CD8-positive, alpha-beta memory T cell (primary cell): ENCODE measurements around the gene BMI1. TPM values are rescaled to one million over a fixed set of nuclear protein-coding genes. Genes with fewer than 3 reads are reported as not detected.
A peak's percentile ranks its signal among the peaks of the same experiment; 100 is the strongest.

Experiments used
- CTCF ChIA-PET: fragments of 350-600 bp; sonication (Branson Sonifier 250); formaldehyde crosslinking; loops from one replicate; lab custom pipeline; 2021; ENCODE audit warnings: antibody characterized with exemption; lab: Charles Lee
- POLR2A ChIA-PET: fragments of 350-600 bp; sonication (Branson Sonifier 250); formaldehyde crosslinking; loops from one replicate; lab custom pipeline; 2021; ENCODE audit warnings: antibody characterized with exemption; lab: Charles Lee
- DNase-seq, 5 donors: peaks; one replicate each; pipeline versions ENCODE4 v3.0.0 to v3.0.0-alpha.2; 2020 to 2022; ENCODE audit warnings: mixed read lengths in 1 of 5
- H3K27ac ChIP-seq: one replicate; pipeline ENCODE4 v1.7.0; 2013; ENCODE audit warnings: low read depth, mild to moderate bottlenecking, low read length, moderate library complexity
- H3K27me3 ChIP-seq: 2 replicates; pipeline ENCODE4 v1.7.0; 2013; ENCODE audit warnings: low read length, mild to moderate bottlenecking; ENCODE audit not compliant: insufficient read depth, poor library complexity, severe bottlenecking
- H3K36me3 ChIP-seq: 2 replicates; pipeline ENCODE4 v1.7.0; 2013; ENCODE audit warnings: mild to moderate bottlenecking, low read length, moderate library complexity; ENCODE audit not compliant: insufficient read depth
- H3K4me1 ChIP-seq: 2 replicates; pipeline ENCODE4 v1.7.0; 2013; ENCODE audit warnings: mild to moderate bottlenecking, low read length, moderate library complexity; ENCODE audit not compliant: insufficient read depth
- H3K4me3 ChIP-seq: 2 replicates; pipeline ENCODE4 v1.7.0; 2013; ENCODE audit warnings: mild to moderate bottlenecking, low read length
- H3K9me3 ChIP-seq: 2 replicates; pipeline ENCODE4 v1.7.0; 2013; ENCODE audit warnings: mild to moderate bottlenecking, low read length
- H3K27ac Mint-ChIP-seq, 8 donors: one replicate each; pipeline ENCODE4 v1.8.0; 2020 to 2021; ENCODE audit warnings: mixed read lengths in 8 of 8, mild to moderate bottlenecking in 6 of 8, inconsistent platforms in 3 of 8, moderate library complexity in 3 of 8
- H3K27me3 Mint-ChIP-seq, 2 donors: one replicate each; pipeline ENCODE4 v1.8.0; 2020 to 2021; ENCODE audit warnings: mixed read lengths in 2 of 2, mild to moderate bottlenecking in 1 of 2, moderate library complexity in 1 of 2
- H3K36me3 Mint-ChIP-seq, 3 donors: one replicate each; pipeline ENCODE4 v1.8.0; 2020 to 2021; ENCODE audit warnings: mixed read lengths in 3 of 3, inconsistent platforms in 1 of 3, mild to moderate bottlenecking in 1 of 3
- H3K4me1 Mint-ChIP-seq, 3 donors: one replicate each; pipeline ENCODE4 v1.8.0; 2020 to 2021; ENCODE audit warnings: mixed read lengths in 3 of 3, inconsistent platforms in 1 of 3, mild to moderate bottlenecking in 1 of 3
- H3K4me3 Mint-ChIP-seq, 7 donors: one replicate each; pipeline ENCODE4 v1.8.0; 2020 to 2021; ENCODE audit warnings: mixed read lengths in 7 of 7, mild to moderate bottlenecking in 6 of 7, moderate library complexity in 4 of 7, inconsistent platforms in 2 of 7
- H3K9me3 Mint-ChIP-seq, 5 donors: one replicate each; pipeline ENCODE4 v1.8.0; 2020 to 2022; ENCODE audit warnings: mixed read lengths in 5 of 5, mild to moderate bottlenecking in 3 of 5, moderate library complexity in 2 of 5, inconsistent platforms in 1 of 5
- polyA plus RNA-seq: library from polyadenylated mRNA; unstranded; fragments of 300-500 nt; fragmentation: Illumina TruSeq; gene quantifications from one replicate; pipeline ENCODE4 v1.2.3, GENCODE V29; 2021
- total RNA-seq, 2 experiments: library from RNA; stranded (reverse); gene quantifications; one replicate each; pipeline ENCODE4 v1.2.3, GENCODE V29; 2021

BMI1 gene
- total and polyA plus RNA-seq, 3 experiments from 2014 or later, result 39.3 to 97.3 (median 87.8) TPM

DNA sequence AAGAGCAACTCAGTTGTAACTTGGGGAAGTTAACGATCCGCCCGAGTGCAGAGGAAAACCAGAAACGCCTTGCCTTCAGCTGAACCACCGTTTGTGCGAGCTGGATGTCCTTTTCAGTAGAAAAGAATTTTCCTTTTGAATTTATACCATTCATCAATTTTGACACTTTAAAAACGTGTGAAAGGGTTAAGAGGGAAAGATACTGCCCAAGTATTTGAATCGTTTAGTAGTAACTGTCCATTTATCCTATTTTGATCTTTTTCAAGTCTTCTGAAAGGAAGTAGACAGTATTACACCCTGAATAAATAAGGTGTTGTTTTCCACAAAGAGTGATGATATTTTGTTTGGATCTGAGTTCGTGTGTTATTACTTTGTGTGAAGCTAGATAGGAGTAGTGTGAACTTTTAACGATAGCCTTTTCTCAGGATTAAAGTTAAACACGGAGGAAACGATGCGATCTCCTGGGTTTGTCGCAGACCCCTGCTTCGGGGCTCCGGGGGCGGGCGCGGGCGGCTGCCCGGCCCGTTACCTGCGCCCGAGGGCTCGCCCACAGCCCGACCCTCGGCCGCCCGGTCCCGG, 830 bp upstream of the BMI1 start:
- Histone ChIP-seq H3K27ac (peak overlapping the region; percentile 44), H3K36me3 (no peaks in the 10 kb centered on the region), H3K4me1 (peaks cover 55% of the 10 kb centered on the region), H3K9me3 (no peaks in the 10 kb centered on the region), H3K27me3 (peaks cover 20% of the 10 kb centered on the region), H3K4me3 (peak overlapping the region; percentile 35)
- DNase-seq, result no peak
- peak overlapping the region; percentile 88 to 98 (median 92) for H3K4me3 Mint-ChIP-seq
- ChIA-PET POLR2A (interaction anchor here (1.4 to 1.7 kb wide), 2 partner anchors 15 to 21 kb away, joined by 4 to 9 read pairs; no protein-coding TSS in a partner anchor), CTCF (interaction anchor here (1.0 to 1.5 kb wide), 2 partner anchors 12 to 116 kb away, joined by 3 read pairs; no protein-coding TSS in a partner anchor)
- peaks cover 50 to 73% (median 72%) of the 10 kb centered on the region in 3 donors for H3K4me1 Mint-ChIP-seq
- H3K36me3 Mint-ChIP-seq, result peaks cover 0 to 20% (median 0%) of the 10 kb centered on the region in 3 donors
- peaks cover 9 to 37% of the 10 kb centered on the region in 2 donors for H3K27me3 Mint-ChIP-seq
- H3K27ac Mint-ChIP-seq, result peak overlapping the region; percentile 52 to 98 (median 92)
- peaks cover 0 to 4% (median 0%) of the 10 kb centered on the region in 5 donors for H3K9me3 Mint-ChIP-seq

- peaks cover 58% of the 10 kb centered on the region for H3K4me1 ChIP-seq
- ChIA-PET POLR2A (interaction anchor here (1.0 to 2.5 kb wide), 5 partner anchors 19 to 124 kb away, joined by 3 to 13 read pairs (median 4); no protein-coding TSS in a partner anchor), CTCF (interaction anchor here (0.8 kb wide), 1 partner anchor 10 kb away, joined by 3 read pairs; no protein-coding TSS in a partner anchor)
- H3K27ac ChIP-seq, result peak overlapping the region; percentile 52
- Mint-ChIP-seq H3K36me3 (peaks cover 0 to 19% (median 0%) of the 10 kb centered on the region in 3 donors), H3K4me3 (peak overlapping the region; percentile 81 to 98 (median 85)), H3K9me3 (peaks cover 0 to 4% (median 0%) of the 10 kb centered on the region in 5 donors), H3K4me1 (peaks cover 50 to 72% (median 70%) of the 10 kb centered on the region in 3 donors), H3K27ac (peak overlapping the region in 6 of 8 donors; percentile 60 to 96 (median 79)), H3K27me3 (peaks cover 13 to 42% of the 10 kb centered on the region in 2 donors)
- peaks cover 20% of the 10 kb centered on the region for H3K27me3 ChIP-seq
- no peaks in the 10 kb centered on the region for H3K36me3 ChIP-seq
- H3K4me3 ChIP-seq, result peak overlapping the region; percentile 52
- DNase-seq, result peak; percentile 45 to 79 (median 72)
- no peaks in the 10 kb centered on the region for H3K9me3 ChIP-seq
Measured at GRCh38 chr10:22321156-22321923, 441 bp downstream of the BMI1 start.

DNA sequence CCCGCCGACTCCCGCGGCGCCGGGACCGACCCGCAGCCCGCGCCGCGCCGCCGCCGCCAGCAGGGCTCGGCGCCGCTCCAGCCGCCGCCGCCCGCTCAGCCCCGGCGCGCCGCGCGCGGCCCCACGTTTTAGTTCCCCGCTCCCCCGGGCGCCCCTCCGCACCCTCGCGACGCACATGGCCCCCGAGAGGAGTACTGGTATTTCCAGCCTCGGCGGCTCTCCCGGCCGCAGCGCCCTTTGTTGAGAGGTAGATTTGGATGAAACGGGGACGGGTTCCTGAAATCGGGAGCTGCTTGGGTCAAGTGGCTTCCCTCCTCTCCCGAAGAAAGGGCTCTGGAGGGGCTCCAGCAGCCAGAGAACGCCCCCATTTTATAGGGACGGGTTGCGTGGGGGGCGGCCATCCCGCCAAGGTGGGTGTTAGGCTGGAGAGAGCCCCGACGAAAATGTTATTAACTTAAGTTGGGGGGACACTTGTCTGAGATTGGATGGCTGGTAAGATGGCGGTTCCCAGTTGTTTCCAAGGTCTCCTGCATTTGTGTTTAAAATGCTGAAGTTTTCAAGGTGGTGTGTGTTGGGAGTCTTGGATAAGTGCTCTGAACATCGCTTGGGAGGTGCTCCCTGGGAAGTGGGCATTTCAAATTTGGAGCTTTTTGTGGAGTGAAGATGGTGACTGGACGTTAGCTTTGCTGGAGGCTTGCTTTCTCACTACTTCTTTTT, 1.2 kb downstream of the BMI1 start:
- Histone ChIP-seq H3K4me1 (peaks cover 53% of the 10 kb centered on the region), H3K27me3 (peaks cover 20% of the 10 kb centered on the region), H3K36me3 (no peaks in the 10 kb centered on the region), H3K27ac (peak overlapping the region; percentile 38), H3K9me3 (no peaks in the 10 kb centered on the region), H3K4me3 (peak overlapping the region; percentile 63)
- peaks cover 0 to 20% (median 0%) of the 10 kb centered on the region in 3 donors for H3K36me3 Mint-ChIP-seq
- peak overlapping the region; percentile 67 to 90 (median 86) for H3K27ac Mint-ChIP-seq
- peaks cover 0 to 4% (median 0%) of the 10 kb centered on the region in 5 donors for H3K9me3 Mint-ChIP-seq
- peaks cover 48 to 72% (median 71%) of the 10 kb centered on the region in 3 donors for H3K4me1 Mint-ChIP-seq
- H3K27me3 Mint-ChIP-seq, result peaks cover 13 to 47% of the 10 kb centered on the region in 2 donors
- ChIA-PET CTCF (interaction anchor here (0.8 to 0.9 kb wide), 3 partner anchors 10 to 18 kb away, joined by 3 read pairs; no protein-coding TSS in a partner anchor), POLR2A (interaction anchor here (0.6 to 3.4 kb wide), 10 partner anchors 10 to 319 kb away, joined by 3 to 19 read pairs (median 3); partner anchors contain the start of gene DNAJC1)
- peak in 3 of 5 donors; percentile 12 to 43 (median 21) for DNase-seq
- peak overlapping the region; percentile 74 to 91 (median 84) for H3K4me3 Mint-ChIP-seq

DNA sequence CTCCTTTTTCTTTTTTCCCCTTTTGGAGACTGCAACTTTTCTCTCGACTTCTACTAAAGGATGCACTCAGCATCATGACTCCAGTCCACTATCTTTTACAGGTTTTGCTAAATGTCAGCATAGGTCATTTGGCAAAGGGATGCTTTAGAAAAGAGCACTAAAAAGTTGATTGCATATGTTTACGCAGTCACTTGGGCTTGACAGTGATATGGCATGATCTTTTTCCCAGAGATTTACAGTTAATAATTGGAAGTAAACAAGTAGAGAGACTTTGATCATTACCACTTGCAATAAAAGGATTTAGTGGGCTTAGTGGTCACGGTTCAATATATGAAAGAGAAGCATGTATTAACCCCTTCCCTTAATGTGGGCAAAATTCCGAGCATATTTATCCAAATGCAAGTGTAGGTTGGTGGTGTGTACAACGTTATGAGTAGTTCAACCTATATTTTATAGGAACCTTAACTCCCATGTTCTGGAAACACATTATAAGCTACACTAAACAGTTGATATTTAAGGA, 1.8 kb downstream of the BMI1 start:
- H3K27ac ChIP-seq, result no peak overlapping the region
- H3K36me3 Mint-ChIP-seq, result peaks cover 0 to 24% (median 0%) of the 10 kb centered on the region in 3 donors
- H3K4me1 ChIP-seq, result peaks cover 47% of the 10 kb centered on the region
- peaks cover 44 to 67% (median 65%) of the 10 kb centered on the region in 3 donors for H3K4me1 Mint-ChIP-seq
- no peaks in the 10 kb centered on the region for H3K36me3 ChIP-seq
- peaks cover 20% of the 10 kb centered on the region for H3K27me3 ChIP-seq
- H3K4me3 Mint-ChIP-seq, result peak overlapping the region; percentile 74 to 91 (median 84)
- DNase-seq, result no peak
- no peaks in the 10 kb centered on the region for H3K9me3 ChIP-seq
- ChIA-PET CTCF (interaction anchor here (0.9 kb wide), 2 partner anchors 9 to 17 kb away, joined by 3 read pairs; no protein-coding TSS in a partner anchor), POLR2A (interaction anchor here (0.6 to 3.4 kb wide), 7 partner anchors 9 to 319 kb away, joined by 3 to 19 read pairs (median 3); partner anchors contain the start of gene DNAJC1)
- peak overlapping the region in 7 of 8 donors; percentile 74 to 90 (median 87) for H3K27ac Mint-ChIP-seq
- H3K9me3 Mint-ChIP-seq, result peaks cover 0 to 4% (median 0%) of the 10 kb centered on the region in 5 donors
- peaks cover 13 to 41% of the 10 kb centered on the region in 2 donors for H3K27me3 Mint-ChIP-seq
- H3K4me3 ChIP-seq, result peak overlapping the region; percentile 63

DNA sequence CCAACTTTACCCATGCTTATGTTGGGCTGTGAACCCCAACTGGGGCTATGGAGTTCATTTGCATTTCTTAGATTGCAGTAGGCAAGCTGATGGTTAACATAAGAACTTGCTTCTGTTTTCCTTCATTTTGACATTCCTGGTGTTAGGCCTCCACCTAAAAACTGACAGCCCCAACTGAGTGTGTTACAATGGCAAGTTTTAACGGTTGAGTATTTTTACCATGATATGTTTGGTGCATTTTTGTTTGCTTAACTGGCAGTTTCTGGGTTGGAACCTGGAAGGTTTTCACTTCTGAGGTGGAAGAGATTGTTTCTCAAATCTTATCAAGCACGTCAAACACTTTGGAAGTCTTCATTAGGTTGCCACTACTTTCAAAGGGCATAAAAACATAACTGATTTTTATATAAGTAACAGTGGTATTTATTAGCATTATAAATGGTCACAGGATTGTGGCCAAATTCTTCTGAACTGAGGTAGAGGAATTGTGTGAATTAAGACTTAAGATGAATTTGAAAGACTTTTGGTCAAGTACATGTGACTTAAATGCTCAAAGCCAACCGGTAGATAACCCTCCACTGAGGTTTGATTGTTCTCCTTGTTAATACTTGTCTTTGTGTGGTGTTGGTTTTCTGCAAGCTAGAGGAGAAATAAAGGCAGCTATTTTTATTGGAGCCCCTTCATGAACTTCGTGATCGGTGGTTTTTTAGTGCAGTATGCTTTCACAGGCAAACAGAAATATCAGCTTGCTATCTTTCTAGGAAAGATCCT, 2.8 kb downstream of the BMI1 start:
- H3K9me3 ChIP-seq, result no peaks in the 10 kb centered on the region
- peaks cover 13 to 40% of the 10 kb centered on the region in 2 donors for H3K27me3 Mint-ChIP-seq
- no peak for DNase-seq
- H3K36me3 ChIP-seq, result no peaks in the 10 kb centered on the region
- peaks cover 0 to 24% (median 2%) of the 10 kb centered on the region in 3 donors for H3K36me3 Mint-ChIP-seq
- H3K27ac Mint-ChIP-seq, result peak overlapping the region in 4 of 8 donors; percentile 5 to 90 (median 52)
- POLR2A ChIA-PET, result interaction anchor here (0.6 to 3.4 kb wide), 4 partner anchors 16 to 320 kb away, joined by 3 to 19 read pairs (median 8); partner anchors contain the start of gene DNAJC1
- peaks cover 13% of the 10 kb centered on the region for H3K27me3 ChIP-seq
- H3K4me1 Mint-ChIP-seq, result peaks cover 41 to 59% (median 56%) of the 10 kb centered on the region in 3 donors
- peak overlapping the region; percentile 20 for H3K4me3 ChIP-seq
- peaks cover 0 to 4% (median 0%) of the 10 kb centered on the region in 5 donors for H3K9me3 Mint-ChIP-seq
- CTCF ChIA-PET, result interaction anchor here (1.2 to 2.1 kb wide), 3 partner anchors 12 to 113 kb away, joined by 3 to 7 read pairs (median 6); no protein-coding TSS in a partner anchor
- peak overlapping the region; percentile 74 to 91 (median 84) for H3K4me3 Mint-ChIP-seq
- H3K27ac ChIP-seq, result no peak overlapping the region
- peaks cover 37% of the 10 kb centered on the region for H3K4me1 ChIP-seq

DNA sequence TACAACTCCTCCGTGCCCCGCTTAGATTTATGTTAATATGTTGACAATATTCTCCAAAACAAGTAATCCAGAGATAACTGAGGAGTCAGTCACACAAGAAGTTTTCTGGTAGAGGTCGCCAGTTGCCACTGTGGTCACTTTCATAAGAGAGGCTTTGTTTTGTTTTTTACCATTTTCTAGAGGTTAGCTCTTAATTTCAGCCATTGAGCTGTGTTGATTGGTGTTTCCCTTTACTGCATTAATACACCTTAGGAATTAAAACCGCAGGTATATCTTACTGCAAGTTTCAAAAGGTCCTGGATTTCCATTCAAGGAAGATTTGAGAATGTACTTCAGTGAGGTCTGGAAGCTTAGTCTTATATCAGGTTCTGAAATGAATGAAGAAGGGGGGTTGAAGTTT, 3.5 kb downstream of the BMI1 start:
- peak overlapping the region; percentile 42 for H3K4me3 ChIP-seq
- no peak for DNase-seq
- ChIA-PET POLR2A (interaction anchor here (1.0 to 3.4 kb wide), 2 partner anchors 15 to 112 kb away, joined by 5 to 19 read pairs; no protein-coding TSS in a partner anchor), CTCF (interaction anchor here (1.2 to 2.1 kb wide), 3 partner anchors 11 to 113 kb away, joined by 3 to 7 read pairs (median 6); no protein-coding TSS in a partner anchor)
- peaks cover 36% of the 10 kb centered on the region for H3K4me1 ChIP-seq
- H3K9me3 ChIP-seq, result no peaks in the 10 kb centered on the region
- peaks cover 0 to 4% (median 0%) of the 10 kb centered on the region in 5 donors for H3K9me3 Mint-ChIP-seq
- H3K4me3 Mint-ChIP-seq, result peak overlapping the region; percentile 74 to 94 (median 84)
- H3K36me3 ChIP-seq, result no peaks in the 10 kb centered on the region
- peaks cover 2 to 28% (median 4%) of the 10 kb centered on the region in 3 donors for H3K36me3 Mint-ChIP-seq
- peaks cover 13% of the 10 kb centered on the region for H3K27me3 ChIP-seq
- peaks cover 13 to 41% of the 10 kb centered on the region in 2 donors for H3K27me3 Mint-ChIP-seq
- peak overlapping the region in 7 of 8 donors; percentile 52 to 92 (median 86) for H3K27ac Mint-ChIP-seq
- peaks cover 39 to 52% (median 52%) of the 10 kb centered on the region in 3 donors for H3K4me1 Mint-ChIP-seq
- no peak overlapping the region for H3K27ac ChIP-seq
